Measurements from ENCODE around the gene MYPN.

DNA sequence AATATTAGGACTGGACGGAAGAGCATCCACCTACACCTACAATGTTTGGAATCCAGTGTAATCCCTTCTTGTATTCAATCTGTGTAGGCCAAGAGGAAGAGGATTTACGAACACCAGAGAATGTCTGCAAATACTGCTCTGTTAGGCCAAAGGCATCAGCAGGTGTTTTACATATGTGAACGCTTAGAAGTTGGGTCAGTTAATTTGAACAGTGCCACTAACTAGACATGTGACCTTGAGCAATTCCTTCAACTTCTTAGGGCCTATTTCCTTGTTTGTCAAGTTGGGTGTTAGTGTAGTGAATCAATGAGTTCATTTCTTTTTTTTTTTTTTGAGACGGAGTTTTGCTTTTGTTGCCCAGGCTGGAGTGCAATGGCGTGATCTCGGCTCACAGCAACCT lies 35.4 kb downstream of the MYPN start:
- TF ChIP-seq, protein P1, sequence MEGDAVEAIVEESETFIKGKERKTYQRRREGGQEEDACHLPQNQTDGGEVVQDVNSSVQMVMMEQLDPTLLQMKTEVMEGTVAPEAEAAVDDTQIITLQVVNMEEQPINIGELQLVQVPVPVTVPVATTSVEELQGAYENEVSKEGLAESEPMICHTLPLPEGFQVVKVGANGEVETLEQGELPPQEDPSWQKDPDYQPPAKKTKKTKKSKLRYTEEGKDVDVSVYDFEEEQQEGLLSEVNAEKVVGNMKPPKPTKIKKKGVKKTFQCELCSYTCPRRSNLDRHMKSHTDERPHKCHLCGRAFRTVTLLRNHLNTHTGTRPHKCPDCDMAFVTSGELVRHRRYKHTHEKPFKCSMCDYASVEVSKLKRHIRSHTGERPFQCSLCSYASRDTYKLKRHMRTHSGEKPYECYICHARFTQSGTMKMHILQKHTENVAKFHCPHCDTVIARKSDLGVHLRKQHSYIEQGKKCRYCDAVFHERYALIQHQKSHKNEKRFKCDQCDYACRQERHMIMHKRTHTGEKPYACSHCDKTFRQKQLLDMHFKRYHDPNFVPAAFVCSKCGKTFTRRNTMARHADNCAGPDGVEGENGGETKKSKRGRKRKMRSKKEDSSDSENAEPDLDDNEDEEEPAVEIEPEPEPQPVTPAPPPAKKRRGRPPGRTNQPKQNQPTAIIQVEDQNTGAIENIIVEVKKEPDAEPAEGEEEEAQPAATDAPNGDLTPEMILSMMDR (conservative IDR thresholded peaks at IDR 0.05; ENCODE audit: low read depth, low read length): no peak
- no peak for TF ChIP-seq EZH2 (IDR thresholded peaks at IDR 0.05; ENCODE audit: low read length, unreplicated experiment)

Measured in PC-3 (cell line).